Neuronal stem cell (in vitro differentiated cells): ENCODE results near the gene GJA3.

Experiments
- DNase-seq: peaks from one replicate; pipeline ENCODE4 v3.0.0-alpha.2; 2013; ENCODE audit warnings: low spot score
- H2AFZ ChIP-seq: one replicate; pipeline ENCODE4 v1.6.1; 2013; ENCODE audit warnings: mild to moderate bottlenecking, low read length, inconsistent platforms
- H2AK5ac ChIP-seq: 2 replicates; pipeline ENCODE4 v1.6.1; 2013; ENCODE audit warnings: low read depth, mild to moderate bottlenecking, inconsistent platforms, low read length, moderate library complexity, mixed read lengths
- H2BK120ac ChIP-seq: 2 replicates; pipeline ENCODE4 v1.6.1; 2013; ENCODE audit warnings: low read depth, mild to moderate bottlenecking, inconsistent platforms, low read length, moderate library complexity, mixed read lengths
- H2BK12ac ChIP-seq: one replicate; pipeline ENCODE4 v1.6.1; 2013; ENCODE audit warnings: low read length, inconsistent platforms
- H2BK15ac ChIP-seq: 2 replicates; pipeline ENCODE4 v1.6.1; 2013; ENCODE audit warnings: mild to moderate bottlenecking, low read length, inconsistent platforms, mixed read lengths
- H2BK5ac ChIP-seq: one replicate; pipeline ENCODE4 v1.6.1; 2013; ENCODE audit warnings: inconsistent platforms, mild to moderate bottlenecking, low read length, moderate library complexity
- H3K14ac ChIP-seq: one replicate; pipeline ENCODE4 v1.6.1; 2013; ENCODE audit warnings: low read length, inconsistent platforms
- H3K18ac ChIP-seq: 2 replicates; pipeline ENCODE4 v1.6.1; 2013; ENCODE audit warnings: low read length, inconsistent platforms
- H3K23ac ChIP-seq: 2 replicates; pipeline ENCODE4 v1.6.1; 2013; ENCODE audit warnings: low read depth, mild to moderate bottlenecking, mixed read lengths, low read length, inconsistent platforms; ENCODE audit not compliant: poor library complexity
- H3K27ac ChIP-seq: replicated peaks from 3 replicates; pipeline ENCODE4 v1.5.1; 2013; ENCODE audit warnings: low read length, inconsistent platforms
- H3K27me3 ChIP-seq, 3 experiments: 2 replicates each; pipeline ENCODE4 v1.6.1; 2013; ENCODE audit warnings: low read length in 3 of 3, mild to moderate bottlenecking in 2 of 3, inconsistent platforms in 1 of 3, low read depth in 1 of 3, mixed read lengths in 1 of 3, moderate library complexity in 1 of 3; ENCODE audit not compliant: control insufficient read depth in 3 of 3, insufficient read depth in 3 of 3
- H3K36me3 ChIP-seq, 2 donors: replicated peaks in 1 of 2; 2 replicates each; pipeline ENCODE4 v1.6.1; 2013; ENCODE audit warnings: low read length in 2 of 2; ENCODE audit not compliant: control insufficient read depth in 2 of 2, insufficient read depth in 2 of 2
- H3K4ac ChIP-seq: 2 replicates; pipeline ENCODE4 v1.6.1; 2013; ENCODE audit warnings: inconsistent platforms, mild to moderate bottlenecking, low read length, moderate library complexity
- H3K4me1 ChIP-seq, 2 donors: 1 replicate in 1 of 2; 2 replicates in 1 of 2; pipeline ENCODE4 v1.6.1; 2013; ENCODE audit warnings: low read length in 2 of 2, low read depth in 1 of 2; ENCODE audit not compliant: control insufficient read depth in 2 of 2, insufficient read depth in 1 of 2
- H3K4me2 ChIP-seq: one replicate; pipeline ENCODE4 v1.6.1; 2013; ENCODE audit warnings: mild to moderate bottlenecking, low read length, inconsistent platforms; ENCODE audit not compliant: insufficient read depth, poor library complexity, severe bottlenecking
- H3K4me3 ChIP-seq, 2 donors: 2 replicates each; pipeline ENCODE4 v1.5.1; 2013; ENCODE audit warnings: low read length in 2 of 2, mild to moderate bottlenecking in 2 of 2, inconsistent platforms in 1 of 2, moderate library complexity in 1 of 2
- H3K79me1 ChIP-seq: one replicate; pipeline ENCODE4 v1.6.1; 2013; ENCODE audit warnings: low read depth, mild to moderate bottlenecking, inconsistent platforms, low read length, moderate library complexity
- H3K9ac ChIP-seq: one replicate; pipeline ENCODE4 v1.6.1; 2013; ENCODE audit warnings: mild to moderate bottlenecking, low read depth, low read length, inconsistent platforms; ENCODE audit not compliant: poor library complexity
- H3K9me3 ChIP-seq, 2 donors: replicated peaks in 1 of 2; 2 replicates each; pipeline versions ENCODE3 to v1.6.1; 2013; ENCODE audit warnings: low read length in 2 of 2, mild to moderate bottlenecking in 2 of 2, inconsistent platforms in 1 of 2, low read depth in 1 of 2, mixed read lengths in 1 of 2, moderate library complexity in 1 of 2; ENCODE audit not compliant: control insufficient read depth in 2 of 2, insufficient read depth in 1 of 2
- H4K8ac ChIP-seq: one replicate; pipeline ENCODE4 v1.6.1; 2013; ENCODE audit warnings: low read depth, mild to moderate bottlenecking, inconsistent platforms, low read length, moderate library complexity
- H4K91ac ChIP-seq: one replicate; pipeline ENCODE4 v1.6.1; 2013; ENCODE audit warnings: low read length, low read depth, mild to moderate bottlenecking, inconsistent platforms; ENCODE audit not compliant: poor library complexity
- WGBS, 2 donors: extraction: QIAGEN DNeasy Blood & Tissue Kit; methylation state at CpG; one replicate each; pipeline ENCODE4 v1.1.7; 2013; ENCODE audit warnings: missing lambda C conversion rate in 2 of 2, mixed read lengths in 1 of 2; ENCODE audit not compliant: insufficient read length in 2 of 2, insufficient replicate concordance in 1 of 2; ENCODE audit errors: extremely low coverage in 2 of 2; 5-methylcytosine and 5-hydroxymethylcytosine counted together

The GJA3 gene

GRCh38 chr13:20119960-20120359 is 40.9 kb downstream of the GJA3 start:
- WGBS, 2 donors, result no CpG with 5 or more reads among the region's 3 CpGs
- Histone ChIP-seq H3K9ac (no peak overlapping the region), H2BK15ac (no peak overlapping the region), H3K4ac (no peak overlapping the region), H3K27ac (no peak overlapping the region), H4K91ac (no peak overlapping the region), H2AFZ (peak overlapping the region; percentile 75), H3K4me2 (no peak overlapping the region), H3K23ac (no peak overlapping the region), H2AK5ac (no peak overlapping the region), H3K36me3 (no peaks in the 10 kb centered on the region), H2BK5ac (no peak overlapping the region), H3K18ac (no peak overlapping the region), H4K8ac (no peak overlapping the region), H3K27me3 (peaks cover 0 to 7% (median 0%) of the 10 kb centered on the region in 3 experiments), H3K4me3 (peak overlapping the region in 1 of 2 donors; percentile 3), H2BK120ac (no peak overlapping the region), H3K4me1 (no peaks in the 10 kb centered on the region), H3K14ac (no peak overlapping the region), H3K9me3 (no peaks in the 10 kb centered on the region), H3K79me1 (no peaks in the 10 kb centered on the region), H2BK12ac (no peak overlapping the region)
- DNase-seq, result no peak

- Histone ChIP-seq H3K79me1 (no peaks in the 10 kb centered on the region), H3K14ac (peak overlapping the region; percentile 75), H2BK5ac (peak overlapping the region; percentile 77), H2BK15ac (peak overlapping the region; percentile 1), H3K4me1 (no peaks in the 10 kb centered on the region), H3K9ac (peak overlapping the region; percentile 86), H2BK120ac (no peak overlapping the region), H3K27me3 (peaks cover 0 to 12% (median 0%) of the 10 kb centered on the region in 3 experiments), H3K27ac (no peak overlapping the region), H2AK5ac (no peak overlapping the region), H3K9me3 (no peaks in the 10 kb centered on the region), H3K4ac (no peak overlapping the region), H2AFZ (peak overlapping the region; percentile 94), H3K4me2 (peak overlapping the region; percentile 84), H3K4me3 (peak overlapping the region; percentile 34 to 77), H3K36me3 (no peaks in the 10 kb centered on the region), H3K23ac (peak overlapping the region; percentile 58), H3K18ac (peak overlapping the region; percentile 92), H4K8ac (no peak overlapping the region), H2BK12ac (no peak overlapping the region), H4K91ac (no peak overlapping the region)
- no peak for DNase-seq
- no CpG with 5 or more reads among the region's 55 CpGs for WGBS, 2 donors
Observed at GRCh38 chr13:20118268-20119140, 42.3 kb downstream of the GJA3 start.

- no peak overlapping the region for H4K91ac ChIP-seq
- no CpG with 5 or more reads among the region's 6 CpGs for WGBS, 2 donors
- peaks cover 0 to 14% (median 0%) of the 10 kb centered on the region in 3 experiments for H3K27me3 ChIP-seq
- no peak overlapping the region for H3K23ac ChIP-seq
- H3K18ac ChIP-seq, result no peak overlapping the region
- H2BK15ac ChIP-seq, result no peak overlapping the region
- no peak for DNase-seq
- no peak overlapping the region for H3K27ac ChIP-seq
- no peak overlapping the region for H2AFZ ChIP-seq
- H2AK5ac ChIP-seq, result no peak overlapping the region
- H3K4me1 ChIP-seq, result no peaks in the 10 kb centered on the region
- H3K79me1 ChIP-seq, result no peaks in the 10 kb centered on the region
- no peak overlapping the region for H3K4me2 ChIP-seq
- no peak overlapping the region for H3K4me3 ChIP-seq
- H3K9me3 ChIP-seq, result no peaks in the 10 kb centered on the region
- no peaks in the 10 kb centered on the region for H3K36me3 ChIP-seq
- H2BK12ac ChIP-seq, result no peak overlapping the region
- H2BK120ac ChIP-seq, result no peak overlapping the region
- H3K4ac ChIP-seq, result no peak overlapping the region
- no peak overlapping the region for H3K9ac ChIP-seq
- no peak overlapping the region for H2BK5ac ChIP-seq
- no peak overlapping the region for H3K14ac ChIP-seq
- H4K8ac ChIP-seq, result no peak overlapping the region
Observed at GRCh38 chr13:20116213-20116612, 44.6 kb downstream of the GJA3 start.

DNA sequence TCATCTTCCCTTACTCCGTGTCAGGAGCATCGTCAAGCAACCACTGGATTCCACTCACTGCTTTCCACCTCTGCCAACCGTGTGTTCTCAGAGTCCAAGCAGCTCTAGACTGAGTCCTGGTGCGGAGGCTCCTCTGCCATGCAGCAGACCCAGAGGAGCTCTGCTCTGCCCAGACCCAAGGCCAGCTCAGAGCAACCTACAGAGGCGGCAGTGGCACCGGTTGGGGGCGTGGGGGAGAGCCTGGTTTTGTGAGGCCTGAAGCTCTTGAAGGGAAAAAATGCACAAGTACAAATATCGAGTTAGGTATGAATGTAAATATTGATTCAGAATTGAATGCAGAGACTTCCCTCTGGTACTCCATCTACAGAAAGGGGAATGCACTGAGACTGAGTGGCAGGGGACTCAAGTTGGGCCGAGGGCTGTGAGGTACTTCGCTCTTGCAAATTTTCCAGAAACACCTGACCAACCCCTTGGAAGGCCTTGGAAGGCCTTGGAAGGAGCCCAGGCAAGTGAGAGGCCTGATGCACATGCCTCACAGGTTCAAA is 46.7 kb downstream of the GJA3 start:
- no peak overlapping the region for H2BK5ac ChIP-seq
- no peaks in the 10 kb centered on the region for H3K36me3 ChIP-seq
- no peaks in the 10 kb centered on the region for H3K9me3 ChIP-seq
- WGBS, 2 donors, result no CpG with 5 or more reads among the region's 10 CpGs
- no peak overlapping the region for H3K18ac ChIP-seq
- H3K4ac ChIP-seq, result no peak overlapping the region
- H4K8ac ChIP-seq, result no peak overlapping the region
- no peak for DNase-seq
- H3K23ac ChIP-seq, result no peak overlapping the region
- no peak overlapping the region for H2AFZ ChIP-seq
- no peak overlapping the region for H3K27ac ChIP-seq
- H3K14ac ChIP-seq, result no peak overlapping the region
- H3K79me1 ChIP-seq, result no peaks in the 10 kb centered on the region
- no peak overlapping the region for H3K4me2 ChIP-seq
- H2AK5ac ChIP-seq, result no peak overlapping the region
- H3K9ac ChIP-seq, result no peak overlapping the region
- peaks cover 0 to 14% (median 0%) of the 10 kb centered on the region in 3 experiments for H3K27me3 ChIP-seq
- no peak overlapping the region for H2BK120ac ChIP-seq
- no peak overlapping the region for H4K91ac ChIP-seq
- H3K4me1 ChIP-seq, result no peaks in the 10 kb centered on the region
- H3K4me3 ChIP-seq, result no peak overlapping the region
- H2BK15ac ChIP-seq, result no peak overlapping the region
- H2BK12ac ChIP-seq, result no peak overlapping the region
